Hair follicle dermal papilla cell (primary cell): ENCODE results near the gene RUVBL2. TPM values are rescaled to one million over a fixed set of nuclear protein-coding genes. Genes with fewer than 3 reads are reported as not detected.

Source experiments
- small RNA-seq: library from RNA; depleted of rRNA; stranded (forward); fragments of <200 nt; gene quantifications from one replicate; pipeline ENCODE3, GENCODE V24; 2012
- total RNA-seq: library from RNA; depleted of rRNA; stranded (reverse); fragments of >200 nt; gene quantifications from 2 replicates; pipeline ENCODE4 v1.2.3, GENCODE V29; 2012

Gene RUVBL2
- 110 and 121 TPM in 2 replicates for total RNA-seq

DNA sequence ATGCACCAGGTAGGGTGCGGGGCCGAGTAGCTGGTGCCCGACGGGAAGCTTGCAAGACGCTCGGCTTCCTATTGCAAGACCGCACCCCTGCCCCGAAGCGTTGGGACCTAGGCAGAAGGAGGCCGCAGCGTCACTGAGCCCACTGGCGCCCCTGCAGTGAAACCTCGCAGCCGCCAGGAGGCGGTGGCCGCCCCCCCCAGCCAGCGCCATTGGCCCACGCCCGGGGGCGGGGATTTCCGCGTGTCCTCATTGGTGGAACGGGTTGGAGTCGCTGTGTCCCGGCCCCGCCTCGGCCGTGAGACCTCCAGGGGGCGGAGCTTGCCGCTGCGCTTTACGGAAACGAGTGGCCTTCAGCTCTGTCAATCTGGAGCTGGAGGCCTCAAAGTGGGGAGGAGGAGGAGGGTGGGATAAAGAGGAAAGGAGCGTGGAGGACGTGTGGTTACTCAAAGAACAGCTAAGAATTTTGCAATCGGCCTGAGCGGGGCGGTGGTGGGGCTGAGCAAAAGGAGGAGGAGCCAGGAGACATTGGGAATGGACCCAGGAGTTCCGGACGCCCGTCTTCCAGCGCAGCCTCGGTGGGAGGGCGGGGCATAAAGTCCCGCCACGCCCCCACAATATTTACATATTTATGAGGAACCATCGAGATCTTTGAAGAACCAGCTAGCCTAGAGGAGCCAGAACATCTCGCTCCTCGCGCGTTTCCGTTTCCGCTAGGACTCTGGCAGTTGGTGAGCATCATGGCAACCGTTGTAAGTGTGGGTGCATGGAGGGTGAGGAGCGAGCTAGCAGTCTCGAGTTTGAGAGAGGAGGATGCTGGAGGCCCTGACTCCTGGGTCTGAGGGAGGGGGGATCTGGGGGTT is at the start of gene RUVBL2, which contains the start of gene GYS1:
TSS of gene RUVBL2 (plus strand) at position 713 of the 860 bp plus-strand sequence. CDS start at position 738, 25 bp downstream.
TSS of gene GYS1 (minus strand) at position 135 of the 860 bp plus-strand sequence. CDS start 197 bp downstream, outside the sequence.

DNA sequence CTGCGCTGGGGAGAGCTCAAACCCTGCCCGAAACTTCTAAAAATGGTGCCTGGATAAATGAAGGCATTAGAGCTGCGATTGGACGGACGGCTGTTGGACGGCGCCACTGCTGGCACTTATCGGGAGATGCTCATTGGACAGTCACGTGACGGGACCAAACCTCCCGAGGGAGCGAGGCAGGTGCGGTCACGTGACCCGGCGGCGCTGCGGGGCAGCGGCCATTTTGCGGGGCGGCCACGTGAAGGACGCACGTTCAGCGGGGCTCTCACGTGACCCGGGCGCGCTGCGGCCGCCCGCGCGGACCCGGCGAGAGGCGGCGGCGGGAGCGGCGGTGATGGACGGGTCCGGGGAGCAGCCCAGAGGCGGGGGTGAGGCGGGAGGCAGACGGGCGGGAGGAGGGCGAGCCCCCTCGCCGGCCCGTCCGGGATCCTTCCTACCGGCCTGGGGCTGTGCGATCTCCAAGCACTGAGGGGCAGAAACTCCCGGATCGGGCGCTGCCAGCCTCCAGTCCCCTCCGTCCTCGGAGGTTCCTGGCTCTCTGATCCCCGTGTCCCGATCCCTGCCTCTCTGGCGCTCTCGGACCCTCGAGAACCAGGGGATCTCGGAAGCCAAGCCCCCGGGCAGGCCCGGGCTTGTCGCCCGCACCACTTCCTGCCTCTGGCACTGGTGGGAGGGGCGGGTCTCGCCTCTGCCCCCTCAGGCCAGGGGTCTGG is 38.9 kb upstream of the RUVBL2 start, which contains the start of gene BAX:
TSS of gene BAX (plus strand) at position 281 of the 713 bp plus-strand sequence. CDS start at position 335, 54 bp downstream.

DNA sequence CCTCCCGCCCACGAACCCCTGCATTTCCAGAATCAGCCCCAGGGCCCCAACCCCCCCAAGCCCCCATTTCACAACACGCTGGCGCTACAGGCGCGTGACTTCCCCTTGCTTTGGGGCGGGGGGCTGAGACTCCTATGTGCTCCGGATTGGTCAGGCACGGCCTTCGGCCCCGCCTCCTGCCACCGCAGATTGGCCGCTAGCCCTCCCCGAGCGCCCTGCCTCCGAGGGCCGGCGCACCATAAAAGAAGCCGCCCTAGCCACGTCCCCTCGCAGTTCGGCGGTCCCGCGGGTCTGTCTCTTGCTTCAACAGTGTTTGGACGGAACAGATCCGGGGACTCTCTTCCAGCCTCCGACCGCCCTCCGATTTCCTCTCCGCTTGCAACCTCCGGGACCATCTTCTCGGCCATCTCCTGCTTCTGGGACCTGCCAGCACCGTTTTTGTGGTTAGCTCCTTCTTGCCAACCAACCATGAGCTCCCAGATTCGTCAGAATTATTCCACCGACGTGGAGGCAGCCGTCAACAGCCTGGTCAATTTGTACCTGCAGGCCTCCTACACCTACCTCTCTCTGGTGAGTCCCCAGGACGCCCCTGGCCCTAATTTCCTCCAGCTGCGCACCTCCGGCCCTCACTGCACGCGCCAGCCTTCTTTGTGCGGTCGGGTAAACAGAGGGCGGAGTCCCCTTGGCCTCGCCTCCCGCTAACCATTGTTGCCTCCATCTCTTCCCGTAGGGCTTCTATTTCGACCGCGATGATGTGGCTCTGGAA is 28.5 kb upstream of the RUVBL2 start, which contains the start of gene FTL:
TSS of gene FTL (plus strand) at position 270 of the 766 bp plus-strand sequence. CDS start at position 469, 199 bp downstream.

DNA sequence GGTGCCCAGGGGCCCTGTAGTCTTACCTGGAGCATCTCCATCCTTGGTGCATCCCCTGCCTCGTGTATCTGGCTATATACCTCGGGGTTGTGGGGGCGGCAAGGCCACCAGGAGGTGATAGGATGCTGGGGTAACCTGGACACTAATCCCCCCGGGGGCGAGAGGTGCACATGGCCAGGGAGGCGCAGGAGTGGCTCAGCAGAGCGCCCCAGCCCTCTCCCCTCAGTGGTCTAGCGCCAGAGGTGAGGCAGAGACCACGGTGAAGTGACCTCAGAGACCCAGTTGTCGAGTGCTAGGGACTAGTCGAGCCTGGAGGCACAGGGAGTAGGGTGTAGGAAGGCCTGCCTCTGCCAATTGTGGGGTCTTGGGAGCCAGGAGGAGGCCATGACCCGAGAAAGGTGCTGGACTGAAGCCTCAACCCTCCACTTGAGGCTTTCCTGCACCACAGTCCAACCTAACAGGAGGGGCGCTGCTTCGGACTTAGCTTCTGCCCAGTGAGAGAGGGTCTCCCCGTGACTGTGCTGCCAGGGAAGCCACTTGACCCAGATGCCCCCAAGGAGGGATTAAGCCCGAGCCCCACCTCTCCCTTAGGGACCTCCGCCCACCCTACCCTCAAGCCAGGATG is 23.5 kb downstream of the RUVBL2 start, which contains the start of gene LHB:
TSS of gene LHB (minus strand) at position 51 of the 625 bp plus-strand sequence. CDS start at position 41, 10 bp downstream.

DNA sequence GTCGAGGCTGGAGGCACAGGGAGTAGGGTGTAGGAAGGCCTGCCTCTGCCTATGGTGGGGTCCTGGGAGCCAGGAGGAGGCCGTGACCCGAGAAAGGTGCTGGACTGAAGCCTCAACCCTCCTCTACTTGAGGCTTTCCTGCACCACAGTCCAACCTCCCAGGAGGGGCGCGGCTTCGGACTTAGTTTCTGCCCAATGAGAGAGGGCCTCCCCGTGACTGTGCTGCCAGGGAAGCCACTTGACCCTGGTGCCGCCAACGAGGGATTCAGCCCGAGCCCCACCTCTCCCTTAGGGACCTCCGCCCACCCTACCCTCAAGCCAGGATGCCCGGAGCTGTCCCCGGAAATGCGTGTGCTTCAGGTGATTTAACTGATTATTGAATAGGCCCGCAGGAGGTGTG is 30.5 kb downstream of the RUVBL2 start, which contains the start of gene CGB3:
TSS of gene CGB3 (minus strand) at position 101 of the 400 bp plus-strand sequence. CDS start 362 bp downstream, outside the sequence.

DNA sequence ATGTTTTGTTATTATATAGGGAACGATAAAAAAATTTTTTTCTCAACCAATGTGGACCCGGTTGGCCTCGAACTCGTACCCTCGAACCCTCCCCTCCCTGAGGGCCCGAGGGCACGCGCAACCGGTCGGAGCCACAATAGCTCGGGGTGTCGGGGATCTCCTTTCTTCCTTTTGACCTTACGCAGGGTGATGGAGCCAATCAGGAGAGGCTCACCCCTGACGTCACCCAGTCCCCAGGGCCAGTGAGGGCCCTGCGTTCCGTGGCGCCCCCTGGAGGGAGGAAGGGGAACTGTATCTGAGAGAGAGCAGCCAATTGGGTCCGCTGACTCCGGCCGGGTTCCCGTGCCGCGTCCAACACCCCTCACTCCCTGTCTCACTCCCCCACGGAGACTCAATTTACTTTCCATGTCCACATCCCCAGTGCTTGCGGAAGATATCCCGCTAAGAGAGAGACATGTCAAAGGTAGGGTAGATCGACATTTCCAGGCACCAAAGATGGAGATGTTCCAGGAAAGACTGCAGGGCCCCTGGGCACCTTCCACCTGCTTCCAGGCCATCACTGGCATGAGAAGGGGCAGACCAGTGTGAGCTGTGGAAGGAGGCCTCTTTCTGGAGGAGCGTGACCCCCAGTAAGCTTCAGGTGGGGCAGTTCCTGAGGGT is 38.1 kb downstream of the RUVBL2 start, which contains the start of gene CGB2:
TSS of gene CGB2 (plus strand) at position 249 of the 660 bp plus-strand sequence. CDS start at position 455, 206 bp downstream.

DNA sequence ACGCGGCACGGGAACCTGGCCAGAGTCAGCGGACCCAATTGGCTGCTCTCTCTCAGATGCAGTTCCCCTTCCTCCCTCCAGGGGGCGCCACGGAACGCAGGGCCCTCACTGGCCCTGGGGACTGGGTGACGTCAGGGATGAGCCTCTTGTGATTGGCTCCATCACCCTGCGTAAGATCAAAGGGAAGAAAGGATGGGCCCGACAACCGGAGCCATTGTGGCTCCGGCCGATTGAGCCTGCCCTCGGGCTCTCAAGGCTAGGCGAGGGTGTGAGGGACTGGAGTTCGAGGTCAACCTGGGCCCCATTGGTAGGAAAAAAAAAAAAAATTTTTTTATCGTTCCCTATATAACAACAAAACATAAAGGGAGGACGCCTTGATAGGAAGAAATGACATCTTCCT is 43.1 kb downstream of the RUVBL2 start, which contains the start of gene CGB1:
TSS of gene CGB1 (minus strand) at position 81 of the 400 bp plus-strand sequence. CDS start 184 bp downstream, outside the sequence.

DNA sequence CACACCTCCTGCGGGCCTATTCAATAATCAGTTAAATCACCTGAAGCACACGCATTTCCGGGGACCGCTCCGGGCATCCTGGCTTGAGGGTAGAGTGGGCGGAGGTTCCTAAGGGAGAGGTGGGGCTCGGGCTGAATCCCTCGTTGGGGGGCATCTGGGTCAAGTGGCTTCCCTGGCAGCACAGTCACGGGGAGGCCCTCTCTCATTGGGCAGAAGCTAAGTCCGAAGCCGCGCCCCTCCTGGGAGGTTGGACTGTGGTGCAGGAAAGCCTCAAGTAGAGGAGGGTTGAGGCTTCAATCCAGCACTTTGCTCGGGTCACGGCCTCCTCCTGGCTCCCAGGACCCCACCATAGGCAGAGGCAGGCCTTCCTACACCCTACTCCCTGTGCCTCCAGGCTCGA is 49.9 kb downstream of the RUVBL2 start, which contains the start of gene CGB5:
TSS of gene CGB5 (plus strand) at position 301 of the 400 bp plus-strand sequence. CDS start 362 bp downstream, outside the sequence.

DNA sequence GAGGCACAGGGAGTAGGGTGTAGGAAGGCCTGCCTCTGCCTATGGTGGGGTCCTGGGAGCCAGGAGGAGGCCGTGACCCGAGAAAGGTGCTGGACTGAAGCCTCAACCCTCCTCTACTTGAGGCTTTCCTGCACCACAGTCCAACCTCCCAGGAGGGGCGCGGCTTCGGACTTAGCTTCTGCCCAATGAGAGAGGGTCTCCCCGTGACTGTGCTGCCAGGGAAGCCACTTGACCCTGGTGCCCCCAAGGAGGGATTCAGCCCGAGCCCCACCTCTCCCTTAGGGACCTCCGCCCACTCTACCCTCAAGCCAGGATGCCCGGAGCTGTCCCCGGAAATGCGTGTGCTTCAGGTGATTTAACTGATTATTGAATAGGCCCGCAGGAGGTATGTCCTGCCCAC is 55.3 kb downstream of the RUVBL2 start, which contains the start of gene CGB8:
TSS of gene CGB8 (minus strand) at position 101 of the 400 bp plus-strand sequence. CDS start 372 bp downstream, outside the sequence.

DNA sequence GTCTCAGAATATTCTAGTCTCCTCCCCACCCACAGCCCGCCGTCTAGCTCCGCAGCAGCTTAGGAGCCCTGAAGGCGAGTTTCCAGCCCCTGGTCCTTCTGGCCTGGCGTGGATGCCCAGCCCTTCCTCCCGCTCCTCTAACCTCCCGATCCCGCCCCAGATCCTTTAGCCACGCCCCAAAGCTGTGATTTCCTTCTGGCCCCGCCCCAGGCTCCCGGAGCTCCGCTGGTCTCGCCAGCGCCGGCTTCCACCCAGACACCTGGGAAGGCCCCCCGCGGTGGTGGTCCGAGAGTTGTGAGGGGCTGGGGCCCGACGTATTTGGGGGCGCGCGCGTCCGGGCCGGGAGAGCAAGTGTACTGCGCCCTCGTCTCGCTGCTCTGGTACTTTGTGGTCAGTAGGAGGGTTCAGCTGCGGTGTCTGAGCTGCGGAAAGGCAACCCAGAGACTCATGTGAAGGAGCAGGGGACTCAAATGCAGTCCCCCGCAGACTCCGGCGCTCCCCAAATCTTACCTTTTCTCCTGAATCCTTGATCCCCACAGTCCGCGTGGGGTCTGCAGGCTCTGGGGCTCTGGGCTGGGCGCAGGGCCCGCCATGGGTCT is 64.0 kb downstream of the RUVBL2 start, which contains the start of gene CGB7:
TSS of gene CGB7 (minus strand) at position 114 of the 599 bp plus-strand sequence. CDS start 2,374 bp downstream, outside the sequence.

DNA sequence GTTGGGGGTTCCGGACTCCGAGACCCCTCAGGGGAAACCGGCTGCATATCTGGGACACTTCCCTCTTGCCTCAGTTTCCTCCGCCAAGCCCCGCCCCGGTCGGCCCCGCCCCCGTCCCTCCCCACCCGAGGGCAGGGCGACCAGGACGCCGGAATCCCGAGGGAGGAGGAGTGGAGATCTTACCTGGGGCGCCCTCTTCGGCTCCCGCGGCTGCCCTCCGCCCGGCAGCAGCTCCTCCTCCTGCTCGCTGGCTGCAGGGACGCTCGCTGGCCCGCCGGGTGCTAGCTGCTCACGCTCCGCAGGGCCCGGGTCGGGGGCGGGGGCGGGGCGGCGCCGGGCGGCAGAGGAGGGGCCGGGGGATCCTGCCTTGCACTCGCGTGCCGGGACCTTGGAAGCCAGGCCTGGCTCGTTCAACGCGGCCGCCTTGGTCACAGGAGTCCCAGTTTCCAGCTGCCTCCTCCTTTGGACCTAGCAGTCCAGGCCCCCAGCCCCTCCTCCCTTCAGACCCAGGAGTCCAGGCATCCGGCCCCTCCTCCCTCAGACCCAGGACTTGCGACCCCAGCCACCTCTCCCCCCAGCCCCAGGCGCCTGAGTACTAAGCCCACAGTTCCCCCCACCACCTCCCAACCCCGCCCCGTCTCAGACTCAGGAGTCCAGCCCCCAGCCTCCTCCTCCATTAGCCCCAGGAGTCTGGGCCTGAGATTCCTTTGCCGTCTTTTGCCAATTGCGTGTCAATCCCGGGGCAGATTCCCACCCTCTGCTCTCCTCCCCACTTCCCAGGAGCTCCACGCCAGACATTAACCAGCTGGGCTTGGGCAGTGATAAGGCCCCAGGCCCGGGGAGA is 71.3 kb downstream of the RUVBL2 start, which contains the start of gene NTF4:
TSS of gene NTF4 (minus strand) at position 51 of the 844 bp plus-strand sequence. CDS start 2,821 bp downstream, outside the sequence.

Small RNAs within 50 kb of the gene (small RNA-seq; reads per million reads assigned to genes)
- not detected for gene MIR6798

Other genes starting within 250 kb of the RUVBL2 start
- gene IZUMO1, start 247.0 kb upstream of the RUVBL2 start, total RNA-seq, result not detected in 2 replicates
- not detected in 2 replicates for gene FUT1, start 241.2 kb upstream of the RUVBL2 start, total RNA-seq
- not detected in 2 replicates for gene FGF21, start 238.4 kb upstream of the RUVBL2 start, total RNA-seq
- 33.6 and 34.4 TPM in 2 replicates for gene BCAT2, start 182.9 kb upstream of the RUVBL2 start, total RNA-seq
- gene HSD17B14, start 157.4 kb upstream of the RUVBL2 start, total RNA-seq, result 12.2 and 14.6 TPM in 2 replicates
- gene PLEKHA4, start 125.3 kb upstream of the RUVBL2 start, total RNA-seq, result 15.7 and 20.8 TPM in 2 replicates
- gene PPP1R15A, start 121.5 kb upstream of the RUVBL2 start, total RNA-seq, result 86.6 and 94.5 TPM in 2 replicates
- 0.12 and 0.16 TPM in 2 replicates for gene TULP2, start 95.1 kb upstream of the RUVBL2 start, total RNA-seq
- gene NUCB1, start 93.6 kb upstream of the RUVBL2 start, total RNA-seq, result 269 and 313 TPM in 2 replicates
- not detected in 2 replicates for gene DHDH, start 60.2 kb upstream of the RUVBL2 start, total RNA-seq
- gene BAX, start 39.0 kb upstream of the RUVBL2 start, total RNA-seq, result 66.0 and 84.5 TPM in 2 replicates
- gene FTL, start 28.6 kb upstream of the RUVBL2 start, total RNA-seq, result 3,530 and 3,694 TPM in 2 replicates
- 61.7 and 65.2 TPM in 2 replicates for gene GYS1, start 578 bp upstream of the RUVBL2 start, total RNA-seq
- gene LHB, start 23.2 kb downstream of the RUVBL2 start, total RNA-seq, result 0.49 and 0.61 TPM in 2 replicates
- gene CGB3, start 30.4 kb downstream of the RUVBL2 start, total RNA-seq, result not detected in 2 replicates
- gene CGB2, start 38.0 kb downstream of the RUVBL2 start, total RNA-seq, result not detected in 2 replicates
- not detected in 2 replicates for gene CGB1, start 43.0 kb downstream of the RUVBL2 start, total RNA-seq
- 0.16 TPM in 1 of 2 replicates, not detected in the other for gene CGB5, start 50.0 kb downstream of the RUVBL2 start, total RNA-seq
- not detected in 2 replicates for gene CGB8, start 55.2 kb downstream of the RUVBL2 start, total RNA-seq
- 0.16 TPM in 1 of 2 replicates, not detected in the other for gene CGB7, start 63.9 kb downstream of the RUVBL2 start, total RNA-seq
- gene NTF4, start 70.9 kb downstream of the RUVBL2 start, total RNA-seq, result not detected in 2 replicates
- not detected in 2 replicates for gene KCNA7, start 78.8 kb downstream of the RUVBL2 start, total RNA-seq
- 128 and 129 TPM in 2 replicates for gene SNRNP70, start 91.6 kb downstream of the RUVBL2 start, total RNA-seq
- gene LIN7B, start 120.5 kb downstream of the RUVBL2 start, total RNA-seq, result 5.2 and 6.0 TPM in 2 replicates
- 0.36 TPM in 1 of 2 replicates, not detected in the other for gene C19orf73, start 125.3 kb downstream of the RUVBL2 start, total RNA-seq
- 1.8 and 2.4 TPM in 2 replicates for gene PPFIA3, start 125.7 kb downstream of the RUVBL2 start, total RNA-seq
- not detected in 2 replicates for gene HRC, start 161.5 kb downstream of the RUVBL2 start, total RNA-seq
- gene TRPM4, start 163.9 kb downstream of the RUVBL2 start, total RNA-seq, result 32.6 and 32.7 TPM in 2 replicates